DMS114 treated with DMSO at 0.1 percent for 48 hours (cell line): ENCODE measurements around the gene PIH1D1.

Experiments used
- DNase-seq: peaks from one replicate; lab custom pipeline; 2025; ENCODE audit not compliant: unreplicated experiment; lab: John Stamatoyannopoulos, UW

PIH1D1 gene

GRCh38 chr19:49421039-49421877, 30.4 kb downstream of the PIH1D1 start:
- DNase-seq, result peak; percentile 21

- no peak for DNase-seq
Observed at GRCh38 chr19:49420227-49420626, 31.4 kb downstream of the PIH1D1 start.

GRCh38 chr19:49419173-49419572, 32.4 kb downstream of the PIH1D1 start:
- DNase-seq, result no peak

DNA sequence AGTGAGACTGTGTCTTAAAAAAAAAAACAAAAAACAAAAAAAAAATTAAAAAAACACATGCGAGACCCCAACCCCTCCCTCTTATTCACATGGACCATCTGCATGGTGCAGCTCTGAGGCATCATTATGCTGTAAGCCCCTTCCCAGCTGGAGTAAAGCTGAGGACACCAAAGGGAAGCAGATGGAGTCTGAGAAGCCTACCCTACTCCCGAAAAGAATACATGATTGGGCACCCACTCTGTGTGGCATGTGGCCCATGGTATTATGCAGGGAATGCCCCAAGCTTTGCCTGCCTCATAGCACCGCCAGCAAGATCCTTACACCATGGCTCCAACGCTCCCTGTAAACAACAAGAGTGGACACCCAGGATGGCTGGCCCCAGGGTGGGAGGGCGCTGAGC, 33.1 kb downstream of the PIH1D1 start:
- DNase-seq, result no peak

DNA sequence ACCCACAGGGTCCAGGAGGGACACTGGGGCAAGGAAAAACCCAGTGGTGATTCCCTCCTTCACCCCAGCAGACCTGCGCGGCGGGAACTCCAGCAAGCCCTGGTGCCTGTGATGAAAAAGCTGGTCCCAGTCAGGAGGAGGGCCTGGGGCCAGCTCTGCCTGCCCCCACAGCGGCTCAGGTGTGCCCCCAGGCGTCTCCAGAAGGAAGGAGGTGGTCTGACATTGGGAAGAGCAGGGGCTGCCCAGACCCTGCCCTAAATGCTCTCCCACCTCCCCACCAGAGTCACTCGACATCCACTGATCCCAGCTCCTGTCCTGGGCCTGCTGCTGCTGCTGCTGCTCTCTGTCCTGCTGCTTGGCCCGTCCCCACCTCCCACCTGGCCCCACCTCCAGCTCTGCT, 34.5 kb downstream of the PIH1D1 start:
- no peak for DNase-seq

DNA sequence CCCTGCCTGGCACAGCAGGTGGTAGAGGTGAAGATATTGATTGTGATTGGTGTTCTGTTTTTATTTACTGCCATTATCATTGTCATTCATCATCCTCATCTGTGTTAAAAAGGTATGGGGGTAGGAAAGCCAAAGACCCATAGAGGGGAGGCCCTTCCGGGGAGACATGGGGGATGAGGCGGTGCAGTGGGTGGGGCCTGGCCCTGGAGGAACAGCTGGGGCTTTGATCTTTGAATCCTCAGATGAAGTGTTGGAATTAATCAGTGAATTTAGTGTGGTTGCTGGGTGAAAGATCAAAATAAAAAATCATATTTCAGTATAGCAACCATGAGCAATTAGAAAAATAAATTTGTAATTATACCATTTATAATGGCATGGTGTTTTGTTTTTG, 35.8 kb downstream of the PIH1D1 start:
- DNase-seq, result no peak

GRCh38 chr19:49415102-49415809, 36.4 kb downstream of the PIH1D1 start:
- DNase-seq, result no peak

GRCh38 chr19:49414256-49414655, 37.4 kb downstream of the PIH1D1 start:
- DNase-seq, result no peak

GRCh38 chr19:49413348-49413747, 38.3 kb downstream of the PIH1D1 start:
- DNase-seq, result no peak

DNA sequence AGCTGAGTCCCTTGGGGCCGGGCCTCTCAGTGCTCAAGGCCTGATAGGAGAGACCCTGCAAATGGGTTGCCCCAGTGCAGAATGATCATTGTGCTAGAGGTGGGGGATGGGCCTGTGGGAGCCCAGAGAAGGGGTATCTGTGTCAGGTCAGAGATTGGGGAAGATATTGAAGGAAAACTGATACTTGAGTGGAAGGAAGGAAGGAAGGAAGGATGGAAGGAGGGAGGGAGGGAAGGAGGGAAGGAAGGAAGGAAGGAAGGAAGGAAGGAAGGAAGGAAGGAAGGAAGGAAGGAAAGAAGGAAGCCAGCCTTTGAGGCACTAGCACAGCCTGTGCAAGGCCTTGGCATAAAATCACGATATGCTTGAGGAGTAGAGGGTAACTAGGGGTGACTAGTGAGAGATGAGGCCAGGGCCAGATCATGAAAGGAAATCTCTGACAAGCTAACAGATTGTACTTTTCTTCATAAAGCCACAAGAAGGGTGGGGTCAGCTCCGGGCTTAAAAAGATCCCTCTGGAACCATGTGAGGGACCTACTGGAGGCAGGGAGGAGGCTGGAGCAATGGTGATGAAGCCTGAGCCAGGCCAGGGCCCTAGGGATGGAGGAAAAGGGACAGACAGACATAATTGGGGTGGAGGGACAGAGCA, 39.8 kb downstream of the PIH1D1 start:
- no peak for DNase-seq

DNA sequence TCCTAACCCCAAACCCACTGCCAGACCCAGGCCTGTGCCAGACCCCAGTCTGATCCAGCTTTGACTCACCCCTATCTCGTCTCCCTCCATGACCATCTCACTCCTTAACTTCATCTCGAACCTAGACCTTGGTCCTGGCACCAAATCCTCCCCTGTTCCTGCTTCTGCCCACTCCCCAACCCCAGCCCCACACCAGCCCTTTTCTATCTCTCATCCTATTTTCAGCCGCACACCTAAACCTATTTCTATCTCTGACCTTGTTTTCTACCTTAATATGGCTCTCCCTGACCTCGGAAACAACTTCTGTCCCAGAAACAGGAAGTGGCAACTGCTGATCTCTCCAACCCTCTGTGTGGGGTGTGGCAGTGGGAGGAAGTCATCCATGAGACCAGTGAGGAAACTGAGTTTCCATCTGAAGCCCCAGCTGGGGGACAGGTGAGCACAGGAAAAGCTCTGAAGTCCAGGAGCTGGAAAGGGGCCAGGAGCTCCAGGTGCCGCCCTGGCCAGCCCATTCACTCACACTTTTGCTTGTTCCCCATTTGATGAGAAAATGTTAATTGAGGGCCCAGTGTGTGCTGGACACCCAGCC, 42.1 kb downstream of the PIH1D1 start:
- no peak for DNase-seq

- no peak for DNase-seq
Observed at GRCh38 chr19:49408816-49409440, 42.7 kb downstream of the PIH1D1 start.

DNA sequence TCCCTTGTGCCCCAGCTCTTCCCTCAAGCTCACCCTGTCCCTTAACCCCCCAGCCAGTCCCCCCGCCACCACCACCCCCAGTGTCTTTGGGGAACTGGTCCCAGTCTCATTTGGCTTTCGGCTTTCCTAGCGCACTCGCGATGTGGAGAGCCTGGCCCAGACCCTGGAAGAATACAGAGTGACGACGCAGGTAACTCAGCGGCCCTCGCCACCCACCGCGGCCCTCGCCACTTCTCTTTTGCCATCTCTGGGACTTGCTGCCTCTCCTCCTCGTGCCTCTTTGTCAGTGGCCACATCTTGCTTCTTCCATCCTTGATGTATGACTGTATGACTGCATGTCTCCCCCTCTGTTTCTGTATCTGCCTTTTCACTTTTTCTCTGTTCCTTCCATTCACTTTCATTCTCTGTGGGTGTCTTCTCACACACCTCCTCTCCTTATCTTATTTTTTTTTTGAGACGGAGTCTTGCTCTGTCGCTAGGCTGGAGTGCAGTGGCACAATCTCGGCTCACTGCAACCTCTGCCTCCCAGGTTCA, 44.1 kb downstream of the PIH1D1 start:
- no peak for DNase-seq

GRCh38 chr19:49407079-49407478, 44.5 kb downstream of the PIH1D1 start:
- DNase-seq, result no peak

DNA sequence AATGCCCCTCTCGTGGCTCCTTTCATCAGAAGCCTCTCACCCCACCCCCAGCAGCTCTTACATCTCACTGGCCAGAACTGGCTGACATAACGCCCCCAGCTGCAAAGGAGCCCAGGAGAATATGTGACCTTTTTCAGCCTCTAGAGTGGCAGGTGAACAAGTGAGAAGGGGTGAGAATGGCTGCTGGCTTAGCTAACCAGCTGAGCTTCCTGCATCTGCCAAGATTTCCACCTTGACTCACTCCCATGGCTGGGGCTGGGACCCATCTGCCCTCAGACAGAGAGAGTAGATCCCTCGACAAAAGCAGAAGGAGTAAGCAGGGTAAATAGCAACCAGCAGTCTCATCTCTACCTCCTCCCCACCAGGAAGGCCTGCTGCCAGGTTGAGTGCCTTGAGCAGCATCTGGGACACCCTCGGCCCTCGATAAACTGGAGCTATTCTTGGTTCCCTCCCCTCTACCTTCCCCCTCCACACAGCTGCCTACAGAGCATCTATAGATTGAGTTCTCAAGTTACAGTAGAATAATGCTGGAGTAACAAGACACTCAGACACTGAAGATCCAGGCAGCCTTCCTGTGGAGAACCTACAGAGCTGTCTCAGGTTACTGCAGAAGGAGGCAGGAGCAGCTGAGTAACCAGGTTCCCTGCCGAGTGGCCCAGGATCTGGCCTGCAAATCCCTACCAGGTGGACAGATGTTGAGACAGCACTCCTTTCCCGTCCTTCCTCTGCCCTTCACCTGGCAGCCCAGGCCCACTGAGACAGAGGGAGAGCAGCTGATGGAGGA, 48.0 kb downstream of the PIH1D1 start:
- DNase-seq, result no peak

- no peak for DNase-seq
Observed at GRCh38 chr19:49400029-49400428, 51.6 kb downstream of the PIH1D1 start.

- no peak for DNase-seq
Observed at GRCh38 chr19:49398931-49399330, 52.7 kb downstream of the PIH1D1 start.

GRCh38 chr19:49398001-49398615, 53.5 kb downstream of the PIH1D1 start:
- no peak for DNase-seq

DNA sequence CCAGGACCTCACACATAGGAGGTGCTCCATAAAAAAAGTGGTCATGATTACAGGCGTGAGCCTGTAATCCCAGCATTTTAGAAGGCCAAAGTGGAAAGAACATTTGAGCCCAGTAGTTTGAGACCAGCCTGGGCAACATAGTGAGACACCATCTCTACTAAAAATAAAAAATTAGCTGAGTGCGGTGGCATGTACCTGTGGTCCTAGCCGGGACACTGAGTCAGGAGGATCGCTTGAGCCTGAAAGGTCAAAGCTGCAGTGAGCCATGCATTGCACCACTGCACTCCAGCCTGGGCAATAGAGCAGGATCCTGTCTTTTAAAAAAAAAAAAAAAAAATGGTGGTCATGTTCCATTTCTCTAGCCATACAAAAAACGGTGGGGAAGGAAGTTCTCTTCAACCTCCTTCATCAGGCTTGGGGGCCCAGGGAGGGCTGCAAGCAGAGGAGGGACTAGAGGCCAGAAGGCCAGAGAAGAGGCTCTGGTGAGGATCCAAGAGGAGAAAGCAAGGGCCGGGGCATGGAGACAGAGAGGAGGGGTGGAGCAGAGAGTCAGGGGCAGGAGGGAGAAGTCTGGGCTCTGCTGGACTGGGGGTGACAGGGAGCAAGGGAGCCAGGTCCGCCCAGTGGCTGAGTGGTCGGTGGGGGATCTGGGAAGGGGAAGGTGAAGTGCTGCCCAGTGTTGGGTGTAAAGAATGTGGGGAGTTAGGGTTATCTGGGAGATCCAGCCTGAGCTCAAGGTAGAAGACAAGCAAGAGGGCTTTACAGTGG, 54.7 kb downstream of the PIH1D1 start:
- DNase-seq, result no peak
